Panc1 (cell line): Measurements from ENCODE around the gene KANSL2. TPM values are rescaled to one million over a fixed set of nuclear protein-coding genes. Genes with fewer than 3 reads are reported as not detected.
"Not testable (repeated sequence)": the region's sequence is repeated elsewhere in the genome, so short reads cannot be mapped to it uniquely, and the experiment has no call there.

ENCODE experiments used
- ATAC-seq: fragments of 200-7000 bp; cut with Tn5 transposase; 2 replicates; pipeline ENCODE4 v1.9.1; 2020; ENCODE audit warnings: mild to moderate bottlenecking, moderate library complexity
- BruUV-seq: library from RNA; stranded (reverse); fragments of 400-500 nt; replicated peaks from 2 replicates; lab custom pipeline; 2021; lab: Mats Ljungman, UMichigan
- CTCF ChIA-PET: fragments of 300-600 bp; sonication (Branson Sonifier 250); formaldehyde crosslinking; loops from one replicate; lab custom pipeline; 2022; ENCODE audit warnings: antibody characterized with exemption; lab: Charles Lee
- POLR2A ChIA-PET: fragments of 300-600 bp; sonication (Branson Sonifier 250); formaldehyde crosslinking; loops from one replicate; lab custom pipeline; 2022; ENCODE audit warnings: antibody characterized with exemption; lab: Charles Lee
- DNase-seq: peaks from one replicate; pipeline ENCODE4 v3.0.0-alpha.2; 2010; ENCODE audit warnings: low read depth, low spot score
- H3K27ac ChIP-seq: 2 replicates; pipeline ENCODE4 v1.5.1; 2011; ENCODE audit warnings: mild to moderate bottlenecking, low read length, inconsistent platforms
- H3K27me3 ChIP-seq: fragments of 200-500 bp; sonication (Bioruptor generic); 2 replicates; pipeline ENCODE4 v1.6.0; 2014; ENCODE audit warnings: low read length, inconsistent platforms; ENCODE audit not compliant: control insufficient read depth, insufficient read depth
- H3K36me3 ChIP-seq: fragments of 200-500 bp; sonication (Bioruptor generic); 2 replicates; pipeline ENCODE4 v1.5.1; 2014; ENCODE audit warnings: inconsistent platforms, mild to moderate bottlenecking, low read length, moderate library complexity; ENCODE audit not compliant: control insufficient read depth, insufficient read depth
- H3K4me1 ChIP-seq: 2 replicates; pipeline ENCODE4 v1.5.1; 2011; ENCODE audit warnings: inconsistent platforms, mild to moderate bottlenecking, low read length, moderate library complexity; ENCODE audit not compliant: control insufficient read depth, insufficient read depth
- H3K4me3 ChIP-seq, 2 experiments: 2 replicates each; pipeline ENCODE4 v1.5.1; 2011 to 2012; ENCODE audit warnings: low read depth in 2 of 2, low read length in 2 of 2, mild to moderate bottlenecking in 2 of 2, inconsistent platforms in 1 of 2, moderate library complexity in 1 of 2
- H3K9me3 ChIP-seq: fragments of 200-500 bp; sonication (Bioruptor generic); 2 replicates; pipeline ENCODE4 v1.5.1; 2014; ENCODE audit warnings: low read depth, mild to moderate bottlenecking, inconsistent platforms, low read length, moderate library complexity; ENCODE audit not compliant: control insufficient read depth, insufficient read depth
- POLR2AphosphoS5 ChIP-seq: IDR thresholded peaks from 2 replicates; pipeline ENCODE4 v1.6.1; 2012; ENCODE audit warnings: mild to moderate bottlenecking, low read depth, low read length, moderate library complexity
- REST ChIP-seq, 2 experiments: IDR thresholded peaks; 2 replicates each; pipeline ENCODE4 v1.6.1; 2011 to 2012; ENCODE audit warnings: low read depth in 2 of 2, control low read depth in 1 of 2, low read length in 1 of 2, mild to moderate bottlenecking in 1 of 2, moderate library complexity in 1 of 2; ENCODE audit not compliant: insufficient read depth in 1 of 2
- SIN3A ChIP-seq: IDR thresholded peaks from 2 replicates; pipeline ENCODE4 v1.6.1; 2012; ENCODE audit warnings: low read depth, mild to moderate bottlenecking, low read length, moderate library complexity, borderline replicate concordance; ENCODE audit not compliant: insufficient read depth
- TCF7L2 ChIP-seq: IDR thresholded peaks from 2 replicates; pipeline ENCODE4 v1.6.1; 2011; ENCODE audit warnings: mild to moderate bottlenecking, low read depth, low read length, inconsistent platforms
- in situ Hi-C: cut with HindIII; loops from 2 replicates; pipeline ENCODE4 v1.10.0; 2016; ENCODE audit warnings: low sequenced_read_pairs, low pct_unique_long_range_greater_than_20kb
- intact Hi-C: fragments of 100-400 bp; cut with micrococcal nuclease; formaldehyde crosslinking; loops from one replicate; pipeline ENCODE4 v1.10.0; 2022; ENCODE audit not compliant: unreplicated experiment
- total RNA-seq: library from RNA; stranded (reverse); gene quantifications from one replicate; pipeline ENCODE4 v1.2.1, GENCODE V29; 2021; ENCODE audit not compliant: unreplicated experiment
- TF ChIP-seq, protein P1 (sequence below): fragments of 450-650 bp; IDR thresholded peaks from 2 replicates; pipeline ENCODE4 v1.5.1; 2017; ENCODE audit warnings: mild to moderate bottlenecking

Gene KANSL2
- total RNA-seq, 1 experiment from 2014 or later: 36.9 TPM

DNA sequence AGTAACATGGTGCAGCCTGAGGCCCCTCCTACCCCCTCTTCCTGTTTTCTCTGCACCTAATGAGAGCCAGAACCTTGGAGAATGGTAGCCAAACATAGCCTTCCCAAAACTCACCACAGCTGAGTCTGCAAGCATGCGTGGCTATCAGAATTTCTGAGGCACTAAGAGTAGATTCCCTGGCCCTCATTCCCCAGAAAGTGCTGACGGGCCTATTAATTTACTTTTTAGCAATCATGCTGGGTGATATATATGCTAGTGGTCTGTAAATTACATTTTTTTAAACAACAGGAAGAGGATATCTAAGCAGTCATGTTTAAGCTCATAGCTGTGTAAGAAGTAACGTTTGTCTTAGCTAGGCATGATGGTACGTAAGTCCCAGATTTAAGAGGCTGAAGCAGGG lies 30.4 kb downstream of the KANSL2 start:
- ChIA-PET POLR2A (interaction anchor here (0.5 kb wide), 1 partner anchor 52 kb away, joined by 3 read pairs; no protein-coding TSS in a partner anchor), CTCF (no interaction called here)
- Histone ChIP-seq H3K36me3 (peaks cover 20% of the 10 kb centered on the region), H3K4me1 (no peaks in the 10 kb centered on the region), H3K4me3 (no peak overlapping the region), H3K27ac (no peak overlapping the region), H3K27me3 (no peaks in the 10 kb centered on the region), H3K9me3 (no peaks in the 10 kb centered on the region)
- no TSS peak for BruUV-seq
- ATAC-seq (no peak), DNase-seq (no peak)
- intact Hi-C loops (no loop called here), in situ Hi-C loops (no loop called here)
- TF ChIP-seq TCF7L2: no peak
- no peak for TF ChIP-seq REST (IDR thresholded peaks at IDR 0.05; ENCODE audit: insufficient read depth in 1 of 2, low read depth in 2 of 2, low read length in 1 of 2)
- TF ChIP-seq POLR2AphosphoS5: no peak
- TF ChIP-seq, protein P1, sequence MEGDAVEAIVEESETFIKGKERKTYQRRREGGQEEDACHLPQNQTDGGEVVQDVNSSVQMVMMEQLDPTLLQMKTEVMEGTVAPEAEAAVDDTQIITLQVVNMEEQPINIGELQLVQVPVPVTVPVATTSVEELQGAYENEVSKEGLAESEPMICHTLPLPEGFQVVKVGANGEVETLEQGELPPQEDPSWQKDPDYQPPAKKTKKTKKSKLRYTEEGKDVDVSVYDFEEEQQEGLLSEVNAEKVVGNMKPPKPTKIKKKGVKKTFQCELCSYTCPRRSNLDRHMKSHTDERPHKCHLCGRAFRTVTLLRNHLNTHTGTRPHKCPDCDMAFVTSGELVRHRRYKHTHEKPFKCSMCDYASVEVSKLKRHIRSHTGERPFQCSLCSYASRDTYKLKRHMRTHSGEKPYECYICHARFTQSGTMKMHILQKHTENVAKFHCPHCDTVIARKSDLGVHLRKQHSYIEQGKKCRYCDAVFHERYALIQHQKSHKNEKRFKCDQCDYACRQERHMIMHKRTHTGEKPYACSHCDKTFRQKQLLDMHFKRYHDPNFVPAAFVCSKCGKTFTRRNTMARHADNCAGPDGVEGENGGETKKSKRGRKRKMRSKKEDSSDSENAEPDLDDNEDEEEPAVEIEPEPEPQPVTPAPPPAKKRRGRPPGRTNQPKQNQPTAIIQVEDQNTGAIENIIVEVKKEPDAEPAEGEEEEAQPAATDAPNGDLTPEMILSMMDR: no peak
- no peak for TF ChIP-seq SIN3A

DNA sequence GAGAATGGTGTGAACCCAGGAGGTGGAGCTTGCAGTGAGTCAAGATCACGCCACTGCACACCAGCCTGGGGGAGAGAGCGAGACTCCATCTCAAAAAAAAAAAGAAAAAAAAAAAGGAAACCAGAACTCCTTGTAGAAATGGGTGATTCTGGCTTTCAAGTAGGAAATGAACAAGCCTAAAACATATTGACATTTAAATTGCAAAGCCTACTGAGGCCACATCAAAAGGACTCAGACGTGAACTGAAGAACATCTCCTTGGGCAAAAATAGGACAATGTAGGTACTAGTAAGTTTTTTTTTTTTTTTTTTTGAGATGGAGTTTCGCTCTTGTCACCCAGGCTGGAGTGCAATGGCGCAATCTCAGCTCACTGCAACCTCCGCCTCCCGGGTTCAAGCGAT lies 36.7 kb downstream of the KANSL2 start:
- H3K27ac ChIP-seq, H3K4me1 ChIP-seq, DNase-seq, intact Hi-C loops, H3K9me3 ChIP-seq, in situ Hi-C loops, H3K27me3 ChIP-seq, H3K36me3 ChIP-seq, H3K4me3 ChIP-seq, BruUV-seq, CTCF ChIA-PET, ATAC-seq: not testable (repeated sequence)
- POLR2A ChIA-PET: interaction anchor here (0.7 kb wide), 1 partner anchor 99 kb away, joined by 4 read pairs; no protein-coding TSS in a partner anchor

DNA sequence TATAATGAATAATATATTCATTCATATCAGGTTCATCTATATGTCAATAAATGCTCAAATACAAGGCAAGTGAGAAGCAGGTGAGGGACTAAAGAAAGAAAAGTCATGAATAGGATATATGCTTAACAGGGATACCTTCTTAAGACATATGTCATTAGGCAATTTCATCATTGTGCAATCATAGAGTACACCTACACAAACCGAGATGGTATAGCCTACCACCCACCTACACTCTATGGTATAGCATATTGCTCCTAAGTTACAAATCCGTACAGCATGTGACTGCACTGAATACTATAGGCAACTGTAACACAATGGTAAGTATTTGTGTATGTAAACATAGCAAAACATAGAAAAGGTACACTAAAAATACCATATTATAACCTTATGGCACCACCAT lies 39.0 kb downstream of the KANSL2 start:
- H3K27me3 ChIP-seq: no peaks in the 10 kb centered on the region
- in situ Hi-C loops (no loop called here), intact Hi-C loops (no loop called here)
- TF ChIP-seq, protein P1: no peak
- TF ChIP-seq SIN3A (no peak), REST (IDR thresholded peaks at IDR 0.05; ENCODE audit: insufficient read depth in 1 of 2, low read depth in 2 of 2, low read length in 1 of 2) (no peak), POLR2AphosphoS5 (no peak), TCF7L2 (no peak)
- no peak overlapping the region for H3K27ac ChIP-seq
- H3K36me3 ChIP-seq: peaks cover 4% of the 10 kb centered on the region; the same call in 1 of the 2 replicates
- no peak overlapping the region for H3K4me3 ChIP-seq
- H3K4me1 ChIP-seq: no peaks in the 10 kb centered on the region
- H3K9me3 ChIP-seq: no peaks in the 10 kb centered on the region
- ChIA-PET CTCF (interaction anchor here (0.7 kb wide), 1 partner anchor 51 kb away, joined by 3 read pairs; no protein-coding TSS in a partner anchor), POLR2A (interaction anchor here (0.6 kb wide), 1 partner anchor 296 kb away, joined by 3 read pairs; no protein-coding TSS in a partner anchor)
- no peak for ATAC-seq
- DNase-seq: no peak
- BruUV-seq: no TSS peak
